ENCODE data around the gene CENPK.
"Not testable (repeated sequence)": the region's sequence is repeated elsewhere in the genome, so short reads cannot be mapped to it uniquely, and the experiment has no call there.

- not testable (repeated sequence) for TF ChIP-seq CTCF (IDR thresholded peaks at IDR 0.05; ENCODE audit: insufficient read depth, low read depth, low read length); EZH2 (IDR thresholded peaks at IDR 0.05; ENCODE audit: insufficient read depth, low read length)
These were observed 74.8 kb downstream of the CENPK start for GRCh38 chr5:65488038-65488687.
